Measurements from ENCODE around the gene GRM5.
"Not testable (repeated sequence)": the region's sequence is repeated elsewhere in the genome, so short reads cannot be mapped to it uniquely, and the experiment has no call there.

GRCh38 chr11:88917065-88917464, 148.7 kb downstream of the GRM5 start:
- not testable (repeated sequence) for TF ChIP-seq CTCF (IDR thresholded peaks at IDR 0.05); SIN3A (IDR thresholded peaks at IDR 0.05; ENCODE audit: borderline replicate concordance, insufficient read depth, low read depth, low read length)

All from Panc1 (cell line).